IMR-90 (cell line): Measurements from ENCODE around the gene C17orf100. TPM values are rescaled to one million over a fixed set of nuclear protein-coding genes. Genes with fewer than 3 reads are reported as not detected.
"Not testable (repeated sequence)": the region's sequence is repeated elsewhere in the genome, so short reads cannot be mapped to it uniquely, and the experiment has no call there.

Experiments used
- ATAC-seq: fragments of 200-7000 bp; cut with Tn5 transposase; 2 replicates; pipeline ENCODE4 v1.9.1; 2020; ENCODE audit warnings: low read depth, mild to moderate bottlenecking, moderate library complexity
- BruUV-seq: library from RNA; stranded (reverse); fragments of 400-500 nt; replicated peaks from 2 replicates; lab custom pipeline; 2021; lab: Mats Ljungman, UMichigan
- CTCF ChIA-PET: fragments of 300-600 bp; formaldehyde crosslinking; extraction: SDS; loops from one replicate; lab custom pipeline; 2021; ENCODE audit warnings: antibody characterized with exemption; lab: Yijun Ruan, JAX
- POLR2A ChIA-PET: fragments of 300-600 bp; sonication (Branson Sonifier 250); formaldehyde crosslinking; loops from one replicate; lab custom pipeline; 2022; ENCODE audit warnings: antibody characterized with exemption; ENCODE audit not compliant: unreplicated experiment; lab: Charles Lee
- DNase-seq: peaks from one replicate; pipeline ENCODE4 v3.0.0; 2013
- H2AFZ ChIP-seq: replicated peaks from 2 replicates; pipeline ENCODE3; 2013; ENCODE audit warnings: low read length, mild to moderate bottlenecking; ENCODE audit not compliant: poor library complexity
- H2AK5ac ChIP-seq: 2 replicates; pipeline ENCODE4 v1.6.1; 2013; ENCODE audit warnings: low read depth, low read length, inconsistent platforms
- H2AK9ac ChIP-seq: replicated peaks from 2 replicates; pipeline ENCODE3; 2013; ENCODE audit warnings: mild to moderate bottlenecking, low read depth, low read length, moderate library complexity; ENCODE audit not compliant: poor library complexity
- H2BK120ac ChIP-seq: 2 replicates; pipeline ENCODE4 v1.6.1; 2013; ENCODE audit warnings: low read depth, low read length, inconsistent platforms
- H2BK15ac ChIP-seq: 3 replicates; pipeline ENCODE4 v1.6.1; 2013; ENCODE audit warnings: low read depth, low read length, inconsistent platforms
- H2BK20ac ChIP-seq: 2 replicates; pipeline ENCODE4 v1.6.1; 2013; ENCODE audit warnings: low read depth, mild to moderate bottlenecking, inconsistent platforms, low read length, moderate library complexity
- H2BK5ac ChIP-seq: 2 replicates; pipeline ENCODE4 v1.6.1; 2013; ENCODE audit warnings: mild to moderate bottlenecking, low read depth, low read length, inconsistent platforms; ENCODE audit not compliant: poor library complexity, severe bottlenecking
- H3K14ac ChIP-seq: replicated peaks from 2 replicates; pipeline ENCODE4 v1.6.1; 2013; ENCODE audit warnings: low read depth, low read length, inconsistent platforms
- H3K18ac ChIP-seq: 2 replicates; pipeline ENCODE4 v1.6.1; 2013; ENCODE audit warnings: low read depth, low read length, control low read depth
- H3K23ac ChIP-seq: 2 replicates; pipeline ENCODE4 v1.6.1; 2013; ENCODE audit warnings: low read depth, low read length, inconsistent platforms
- H3K27ac ChIP-seq: 2 replicates; pipeline ENCODE4 v1.5.1; 2013; ENCODE audit warnings: mild to moderate bottlenecking, control low read depth, low read length; ENCODE audit not compliant: insufficient read depth
- H3K27me3 ChIP-seq: 2 replicates; pipeline ENCODE4 v1.6.1; 2013; ENCODE audit warnings: low read length; ENCODE audit not compliant: control insufficient read depth, insufficient read depth
- H3K36me3 ChIP-seq: 2 replicates; pipeline ENCODE4 v1.6.1; 2013; ENCODE audit warnings: low read length, mixed read lengths; ENCODE audit not compliant: control insufficient read depth, insufficient read depth
- H3K4ac ChIP-seq: 2 replicates; pipeline ENCODE4 v1.6.1; 2013; ENCODE audit warnings: low read depth, low read length, inconsistent platforms
- H3K4me1 ChIP-seq: 2 replicates; pipeline ENCODE4 v1.6.1; 2013; ENCODE audit warnings: low read length, mixed read lengths; ENCODE audit not compliant: control insufficient read depth, insufficient read depth
- H3K4me2 ChIP-seq: 2 replicates; pipeline ENCODE4 v1.6.1; 2013; ENCODE audit warnings: low read depth, mild to moderate bottlenecking, control low read depth, low read length, moderate library complexity
- H3K4me3 ChIP-seq: 2 replicates; pipeline ENCODE4 v1.5.1; 2013; ENCODE audit warnings: low read depth, mild to moderate bottlenecking, control low read depth, low read length, moderate library complexity; ENCODE audit not compliant: insufficient read depth
- H3K56ac ChIP-seq: 2 replicates; pipeline ENCODE4 v1.6.1; 2013; ENCODE audit warnings: low read length, inconsistent platforms; ENCODE audit not compliant: insufficient read depth; ENCODE audit errors: extremely low read depth
- H3K79me1 ChIP-seq, 2 experiments: 2 replicates each; pipeline ENCODE4 v1.6.1; 2013; ENCODE audit warnings: low read length in 2 of 2, inconsistent platforms in 1 of 2, low read depth in 1 of 2
- H3K9ac ChIP-seq: 2 replicates; pipeline ENCODE4 v1.6.1; 2013; ENCODE audit warnings: low read depth, low read length, control low read depth
- H3K9me1 ChIP-seq: 2 replicates; pipeline ENCODE4 v1.6.1; 2013; ENCODE audit warnings: low read length, inconsistent platforms; ENCODE audit not compliant: insufficient read depth
- H3K9me3 ChIP-seq: 2 replicates; pipeline ENCODE4 v1.6.1; 2013; ENCODE audit warnings: low read length; ENCODE audit not compliant: control insufficient read depth, insufficient read depth
- H4K20me1 ChIP-seq: 2 replicates; pipeline ENCODE4 v1.6.1; 2013; ENCODE audit warnings: low read length, inconsistent platforms; ENCODE audit not compliant: insufficient read depth
- H4K5ac ChIP-seq: 2 replicates; pipeline ENCODE4 v1.6.1; 2013; ENCODE audit warnings: mild to moderate bottlenecking, low read depth, low read length, control low read depth
- H4K8ac ChIP-seq, 2 experiments: 2 replicates each; pipeline ENCODE4 v1.6.1; 2013; ENCODE audit warnings: low read depth in 2 of 2, low read length in 2 of 2, control low read depth in 1 of 2, inconsistent platforms in 1 of 2
- H4K91ac ChIP-seq: 2 replicates; pipeline ENCODE4 v1.6.1; 2013; ENCODE audit warnings: low read depth, low read length, inconsistent platforms; ENCODE audit not compliant: insufficient read depth
- WGBS, 2 experiments: methylation state at CpG; one replicate each; pipeline versions ENCODE4 v1.1.5 to v1.1.7; 2013; ENCODE audit warnings: missing lambda C conversion rate in 2 of 2; ENCODE audit not compliant: insufficient read length in 1 of 2; ENCODE audit errors: extremely low coverage in 2 of 2; 5-methylcytosine and 5-hydroxymethylcytosine counted together
- dilution Hi-C: fragments of 300-500 bp; cut with HindIII; formaldehyde crosslinking; loops from one replicate; pipeline ENCODE4 v1.14.3; 2018; ENCODE audit warnings: low sequenced_read_pairs; ENCODE audit not compliant: unreplicated experiment
- in situ Hi-C: fragments of 300-500 bp; cut with MboI; formaldehyde crosslinking; loops from 3 replicates; pipeline ENCODE4 v1.14.3; 2019; ENCODE audit warnings: low sequenced_read_pairs, inconsistent platforms, mixed read lengths
- intact Hi-C: fragments of 100-400 bp; cut with micrococcal nuclease; formaldehyde crosslinking; loops from 2 replicates; pipeline ENCODE4 v1.10.0; 2022
- polyA plus RNA-seq, 3 experiments: library from polyadenylated mRNA; depleted of rRNA; stranded (reverse); fragments of >200 nt; gene quantifications; 2 replicates each; pipeline ENCODE4 v1.2.3, GENCODE V29; 2012; ENCODE audit warnings: low replicate concordance in 1 of 3
- total RNA-seq: library from RNA; depleted of rRNA; stranded (reverse); fragments of >200 nt; gene quantifications from 2 replicates; pipeline ENCODE4 v1.2.3, GENCODE V29; 2012

Gene C17orf100
- total and polyA plus RNA-seq, 2 of the 4 experiments (the other 2 are of a cell fraction), result 0.18 to 1.8 TPM

DNA sequence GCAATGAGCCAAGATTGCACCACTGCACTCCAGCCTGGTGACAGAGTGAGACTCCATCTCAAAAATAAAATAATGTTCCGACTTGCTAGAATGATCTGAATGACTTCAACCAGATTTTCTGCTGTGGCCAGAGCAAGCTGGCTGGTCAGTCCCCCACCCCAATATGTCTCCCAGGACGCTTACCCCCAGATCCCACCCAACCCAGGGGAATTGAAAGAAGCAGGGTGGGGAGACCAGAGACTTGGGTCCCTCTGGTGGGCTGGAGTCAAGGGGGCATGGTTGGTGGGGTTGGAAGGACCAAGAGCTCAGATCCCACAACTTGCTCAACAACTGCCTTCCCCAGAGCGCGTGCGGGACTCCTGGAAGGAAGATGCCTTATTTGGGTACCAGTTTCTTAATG lies 6.8 kb downstream of the C17orf100 start:
- DNase-seq, H2AK9ac ChIP-seq, H3K23ac ChIP-seq, H2BK20ac ChIP-seq, dilution Hi-C loops, H3K4ac ChIP-seq, H2BK5ac ChIP-seq, H3K4me2 ChIP-seq, H3K9me3 ChIP-seq, H4K20me1 ChIP-seq, H2AK5ac ChIP-seq, H4K91ac ChIP-seq, H3K4me3 ChIP-seq, H3K9ac ChIP-seq, H3K56ac ChIP-seq, H2BK120ac ChIP-seq, CTCF ChIA-PET, H2AFZ ChIP-seq, H3K4me1 ChIP-seq, H3K79me1 ChIP-seq, POLR2A ChIA-PET, H4K5ac ChIP-seq, H3K9me1 ChIP-seq, H3K14ac ChIP-seq, ATAC-seq, H3K27ac ChIP-seq, H3K36me3 ChIP-seq, H4K8ac ChIP-seq, in situ Hi-C loops, BruUV-seq, H3K18ac ChIP-seq, H2BK15ac ChIP-seq: not testable (repeated sequence)
- H3K27me3 ChIP-seq, result peaks cover 54% of the 10 kb centered on the region
- intact Hi-C loops, result loop anchor here (10.0 kb wide), 1 partner anchor 1074 kb away; the partner anchor contains the start of gene NLRP1
- no CpG with 5 or more reads among the region's 5 CpGs for WGBS, 2 experiments
